Right forelimb (tissue), 1 donor: Measurements from ENCODE around the gene ACVR1.
"Not testable (repeated sequence)": the region's sequence is repeated elsewhere in the genome, so short reads cannot be mapped to it uniquely, and the experiment has no call there.

Source experiments
- DNase-seq: peaks from one replicate; pipeline ENCODE4 v3.0.0-alpha.2; 2018

Gene ACVR1

DNA sequence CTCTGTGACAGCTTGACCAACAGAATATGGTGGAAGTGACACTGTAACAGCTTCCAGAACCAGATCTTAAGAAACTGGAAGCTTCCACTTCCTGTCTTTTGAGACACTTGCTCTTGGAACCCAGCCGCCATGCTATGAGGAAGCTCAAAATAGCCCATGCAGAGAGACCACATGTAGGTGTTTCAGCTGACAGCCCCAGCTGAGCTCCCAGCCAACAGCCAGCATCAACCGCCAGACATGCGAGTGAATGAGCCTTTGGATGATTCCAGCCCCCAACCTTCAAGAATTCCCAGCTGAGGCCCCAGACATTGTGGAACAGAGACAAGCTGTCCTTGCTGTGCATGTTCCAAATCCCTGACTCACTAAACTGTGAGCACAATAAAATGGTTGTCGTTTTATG is 27.9 kb downstream of the ACVR1 start:
- DNase-seq: no peak

DNA sequence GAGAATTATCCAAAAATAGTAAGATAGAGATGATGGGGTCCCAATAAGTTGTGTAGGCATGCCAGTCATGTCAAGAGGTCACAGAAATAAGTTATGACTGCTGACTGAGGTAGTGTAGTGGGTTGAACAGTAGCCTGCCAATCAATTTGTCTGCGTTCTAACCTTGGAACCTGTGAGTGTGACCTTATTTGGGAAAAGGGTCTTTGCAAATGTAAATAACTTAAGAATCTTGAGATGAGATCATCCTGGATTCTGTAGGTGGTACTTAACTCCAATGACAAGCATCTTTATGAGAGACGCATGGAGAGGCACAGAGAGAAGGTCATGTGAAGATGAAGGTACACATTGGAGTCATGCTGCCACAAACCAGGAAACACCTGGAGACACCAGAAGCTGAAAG is 31.0 kb downstream of the ACVR1 start:
- no peak for DNase-seq

DNA sequence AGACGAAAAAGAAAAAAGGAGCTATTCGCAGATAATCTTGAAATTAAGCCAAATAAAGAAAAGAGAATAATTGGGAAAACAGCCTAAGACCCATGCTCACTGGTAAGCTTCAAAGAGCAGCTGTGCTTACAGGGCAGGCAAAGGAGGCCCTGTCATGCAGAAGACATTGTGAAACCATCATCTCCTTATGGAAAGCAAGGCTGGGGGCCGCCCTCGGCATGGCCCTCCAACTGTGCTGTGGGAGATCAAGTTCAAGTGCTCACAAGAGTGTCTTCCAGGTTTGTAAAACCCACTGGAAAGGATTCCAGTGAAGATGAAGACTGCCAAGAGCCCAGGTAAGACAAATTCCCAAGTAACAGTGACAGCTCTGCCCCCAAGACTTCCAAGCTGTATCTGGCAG is 32.2 kb downstream of the ACVR1 start:
- no peak for DNase-seq

DNA sequence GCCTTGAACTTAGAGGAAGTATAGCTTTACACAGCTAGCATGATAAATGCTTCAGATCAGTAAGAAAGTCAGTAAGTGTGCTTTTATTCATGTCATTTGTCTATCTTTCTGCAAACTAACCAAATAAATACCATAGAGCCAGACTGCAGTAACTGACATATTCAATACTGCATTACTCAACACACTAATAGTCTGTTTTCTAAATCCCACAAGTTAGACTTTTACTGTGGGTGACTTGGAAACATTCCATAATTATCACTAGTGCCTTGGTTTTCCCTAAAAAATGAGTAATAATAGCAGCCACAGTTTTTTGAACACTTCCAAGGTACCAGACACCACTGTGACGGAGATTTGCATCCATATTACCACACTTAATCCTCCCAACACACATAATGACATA is 33.0 kb downstream of the ACVR1 start:
- DNase-seq: no peak

DNA sequence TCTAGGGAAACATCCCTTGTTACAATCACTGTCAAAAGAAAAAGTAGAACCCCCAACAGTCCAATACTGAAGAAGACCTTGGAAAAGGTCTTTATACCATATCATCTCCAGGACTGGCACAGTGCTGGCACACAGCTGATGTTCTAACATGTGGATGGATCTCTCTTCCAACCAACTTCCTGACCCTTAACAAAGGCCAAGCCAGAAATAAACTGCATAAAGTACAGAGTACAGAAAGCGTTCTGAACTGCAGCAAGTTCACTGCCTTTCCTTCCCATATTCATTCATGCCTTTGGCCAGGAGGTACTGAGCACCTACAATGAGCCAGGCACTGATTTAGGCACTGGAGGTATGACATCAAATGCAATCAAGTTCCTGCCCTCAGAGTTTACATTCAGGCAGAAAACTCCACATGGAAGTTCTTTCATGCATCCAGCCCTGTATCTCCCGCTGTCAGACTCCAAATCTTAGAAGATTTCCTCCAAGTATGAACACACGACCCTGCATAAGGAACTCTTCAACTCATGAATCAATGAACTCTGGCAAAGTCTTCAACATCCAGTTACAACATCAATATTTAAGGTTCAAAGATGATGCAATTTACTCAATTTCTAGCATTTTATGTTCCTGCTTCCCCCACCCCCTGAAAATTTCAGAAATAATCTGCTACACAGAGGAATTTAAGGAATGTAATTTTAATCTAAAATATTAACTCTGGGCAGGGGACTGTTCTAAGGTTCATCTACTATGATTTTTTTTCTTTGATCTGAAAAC is 33.8 kb downstream of the ACVR1 start:
- DNase-seq: no peak

DNA sequence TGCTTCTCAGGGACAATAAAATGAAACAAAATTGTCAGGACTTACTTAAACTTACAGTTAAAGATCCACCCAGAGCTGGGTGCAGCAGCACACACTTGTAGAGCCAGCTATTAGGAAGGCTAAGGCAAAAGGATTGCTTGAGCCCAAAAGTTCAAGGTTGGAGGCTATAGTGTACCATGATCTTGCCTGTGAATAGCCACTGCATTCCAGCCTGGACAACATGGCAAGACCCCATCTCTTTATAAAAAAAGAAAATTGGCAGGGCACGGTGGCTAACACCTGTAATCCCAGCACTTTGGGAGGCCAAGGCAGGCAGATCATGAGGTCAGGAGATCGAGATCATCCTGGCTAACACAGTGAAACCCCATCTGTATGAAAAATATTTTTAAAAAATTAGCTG is 34.6 kb downstream of the ACVR1 start:
- DNase-seq: no peak

DNA sequence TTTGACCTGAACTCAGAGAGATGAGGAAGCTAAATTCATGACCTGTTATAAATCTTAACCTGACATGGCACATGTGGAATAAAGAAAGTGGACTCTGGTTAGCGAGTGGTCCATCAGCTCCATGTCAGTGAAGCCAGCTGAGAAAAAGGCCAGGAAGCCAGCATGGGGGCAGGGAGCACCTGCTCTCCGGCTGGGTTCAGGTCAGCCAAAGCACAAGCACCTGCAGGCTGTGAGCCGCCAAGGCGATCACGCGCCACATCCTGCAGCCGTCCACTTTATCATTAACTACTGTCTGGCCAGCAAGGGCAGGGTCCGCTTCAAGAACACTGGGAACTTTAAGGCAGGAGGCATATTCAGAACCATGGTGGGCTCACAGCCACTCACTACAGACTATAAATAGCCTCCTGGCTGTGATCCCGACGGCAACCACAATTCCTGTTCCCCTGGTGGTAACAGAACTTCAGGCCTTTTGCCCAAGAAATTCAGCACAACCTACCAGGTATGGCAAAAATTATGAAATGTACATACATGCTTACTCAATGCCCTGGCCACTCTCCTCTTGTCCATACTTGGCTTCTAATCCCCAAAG is 35.5 kb downstream of the ACVR1 start:
- DNase-seq: peak; percentile 62

DNA sequence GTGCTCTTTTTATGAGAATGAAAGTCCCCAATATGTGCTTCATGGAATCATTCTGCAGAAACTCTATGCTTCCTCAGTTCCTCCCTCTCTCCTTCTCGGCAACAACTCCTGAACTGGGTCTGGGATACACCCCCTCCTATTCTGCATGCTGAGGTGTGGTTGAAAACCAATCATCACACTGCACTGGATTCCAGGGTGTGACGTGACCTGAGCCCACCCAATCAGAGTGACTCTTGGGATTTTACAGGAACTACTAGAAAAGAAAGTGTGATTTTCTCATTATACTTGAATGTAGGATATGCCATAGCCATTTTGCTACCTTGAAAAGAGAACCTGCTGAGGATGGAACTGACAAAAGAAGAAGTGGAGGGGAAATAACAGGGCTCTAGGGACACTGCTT is 36.3 kb downstream of the ACVR1 start:
- no peak for DNase-seq

DNA sequence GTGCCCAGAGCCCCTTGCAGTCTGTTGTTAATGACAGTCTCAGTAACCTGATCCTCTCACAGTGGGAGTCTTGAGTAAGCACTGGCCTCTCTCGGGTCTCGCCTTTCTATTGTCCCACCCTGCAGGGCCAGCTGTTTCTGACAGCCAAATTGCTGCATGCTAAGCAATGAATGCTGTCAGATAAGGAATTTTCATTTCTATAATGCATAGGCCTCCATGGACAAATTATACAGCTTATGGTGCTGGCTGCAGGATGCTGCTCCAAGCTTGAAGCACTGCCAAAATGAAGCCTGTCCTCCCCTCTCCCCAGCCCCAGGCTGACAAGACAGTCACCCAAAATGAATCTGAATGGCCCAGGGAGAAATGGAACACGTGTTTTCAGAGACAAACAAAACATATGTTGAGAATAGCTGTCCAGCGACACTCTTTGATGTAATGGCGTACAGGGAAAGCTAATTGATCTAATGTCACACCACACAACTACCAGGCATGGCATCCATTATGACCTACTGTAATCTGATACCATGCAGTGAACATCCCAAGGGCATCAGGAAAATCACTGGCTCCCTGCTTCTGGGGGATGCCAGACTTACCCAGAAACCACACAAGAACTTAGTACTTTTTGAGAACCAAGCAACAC is 36.8 kb downstream of the ACVR1 start:
- DNase-seq: peak; percentile 64

DNA sequence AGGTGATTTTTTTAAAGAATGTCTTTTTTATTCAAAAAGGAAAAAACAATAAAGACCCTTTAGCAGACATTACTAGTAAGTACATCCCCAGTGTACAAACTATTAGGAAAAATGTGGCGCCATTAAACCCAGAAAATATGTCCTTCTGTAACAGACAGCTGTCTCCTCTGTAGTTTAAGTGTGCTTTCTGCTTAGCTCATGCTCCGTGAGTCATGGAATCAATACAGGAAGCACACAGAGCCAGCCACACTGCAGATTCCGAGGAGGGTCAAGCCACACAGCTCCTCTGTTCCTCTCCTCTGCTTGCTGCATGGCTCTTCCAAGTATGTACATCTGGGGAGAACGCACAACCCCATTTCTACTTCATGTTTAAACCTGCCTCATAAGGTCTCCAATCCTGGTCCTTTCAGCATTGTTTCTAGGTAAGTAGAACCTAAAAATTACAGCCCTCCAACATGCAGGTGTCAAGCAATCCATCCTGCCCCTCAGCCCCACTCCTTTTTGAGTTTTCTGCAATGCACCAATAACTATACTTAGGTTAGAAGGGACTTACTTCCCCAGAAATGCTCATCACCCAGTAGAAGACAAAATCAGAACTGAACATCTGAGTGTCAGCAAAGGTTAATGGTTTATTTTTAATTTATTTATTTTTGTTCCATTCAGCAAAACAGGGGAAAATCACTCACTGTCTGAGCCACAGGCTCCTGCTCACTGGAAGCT is 37.5 kb downstream of the ACVR1 start:
- DNase-seq: peak; percentile 64

DNA sequence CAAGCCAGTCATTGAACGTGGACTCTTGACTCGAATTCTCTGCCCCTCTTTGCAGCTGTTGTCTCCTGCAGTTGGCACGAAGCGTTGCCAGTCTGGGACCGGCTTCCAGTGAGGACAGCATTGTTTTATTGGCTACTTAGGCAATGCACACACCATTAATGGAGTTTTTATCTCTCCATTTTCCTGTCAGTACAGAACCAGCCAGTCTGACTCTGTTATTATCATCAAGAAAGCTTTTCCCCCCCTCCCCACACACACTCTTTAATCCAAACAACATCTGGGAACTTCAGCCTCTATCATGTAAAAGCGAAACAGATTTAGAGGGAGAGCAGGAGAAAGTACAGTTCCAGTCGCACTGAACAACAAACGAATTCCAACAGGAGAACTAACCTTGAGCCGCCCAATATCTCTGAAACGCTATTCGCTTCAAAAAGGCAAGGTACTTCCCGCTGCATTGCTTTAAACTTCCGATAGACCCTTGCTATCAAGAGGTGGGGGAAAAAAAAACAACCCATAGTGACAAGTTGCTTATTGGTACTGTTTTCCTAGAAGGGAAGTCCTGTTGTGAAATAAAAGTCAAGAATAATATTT is 38.2 kb downstream of the ACVR1 start:
- DNase-seq: peak; percentile 76

DNA sequence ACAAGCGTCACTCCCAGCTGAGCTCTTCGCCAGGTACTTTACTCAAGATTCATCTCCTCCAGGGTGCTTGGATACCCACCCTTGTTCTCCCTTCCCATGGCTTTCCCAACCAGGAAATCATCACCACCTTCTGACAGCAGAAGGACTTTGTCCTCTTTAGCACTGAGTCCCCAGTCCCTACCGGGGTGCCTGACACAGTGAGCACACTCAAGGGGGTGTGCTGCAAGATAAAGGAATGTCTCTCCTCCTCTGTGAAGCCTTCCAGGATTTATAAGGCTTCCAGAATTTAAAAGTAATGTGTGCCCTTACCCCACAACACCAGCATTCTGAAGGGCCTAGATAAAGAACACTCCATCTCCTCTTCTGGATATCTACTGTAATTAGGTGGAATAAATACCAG is 39.6 kb downstream of the ACVR1 start:
- no peak for DNase-seq

DNA sequence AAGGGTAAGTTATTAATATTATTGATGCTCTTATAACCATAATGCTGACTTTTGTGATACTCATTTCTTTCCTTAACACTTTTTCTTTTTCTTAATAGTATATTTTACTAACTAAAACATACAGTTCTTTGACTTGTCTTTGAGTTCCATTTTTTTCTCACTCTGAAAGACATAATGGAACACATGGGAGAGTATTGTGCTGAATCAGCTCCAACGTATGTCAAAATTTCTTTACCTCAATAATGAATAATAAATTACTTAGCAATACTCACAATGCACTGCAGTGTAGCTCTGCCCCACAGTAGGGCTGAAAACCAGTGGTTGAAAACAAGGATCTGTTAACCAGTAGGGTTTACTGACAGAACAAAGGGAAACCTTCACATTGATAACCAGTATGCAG is 40.7 kb downstream of the ACVR1 start:
- DNase-seq: no peak

DNA sequence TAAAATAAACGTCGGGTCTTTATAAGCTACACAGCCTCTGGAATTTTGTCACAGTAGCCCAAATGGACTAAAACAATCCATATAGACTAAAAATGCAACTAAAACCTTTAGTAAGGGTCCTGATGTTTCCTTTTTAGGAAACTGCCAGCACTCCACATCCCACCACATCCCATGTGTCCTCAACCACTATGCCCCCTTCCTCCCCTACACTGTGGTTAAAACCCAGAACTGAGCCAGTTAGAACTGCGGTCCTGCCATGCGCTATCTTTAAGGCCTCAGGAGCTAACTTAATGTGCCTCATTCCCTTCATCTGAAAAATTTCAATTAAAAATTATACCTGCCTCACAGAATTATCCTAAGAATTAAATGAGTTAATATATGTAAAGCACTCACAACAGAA is 41.1 kb downstream of the ACVR1 start:
- DNase-seq: no peak

DNA sequence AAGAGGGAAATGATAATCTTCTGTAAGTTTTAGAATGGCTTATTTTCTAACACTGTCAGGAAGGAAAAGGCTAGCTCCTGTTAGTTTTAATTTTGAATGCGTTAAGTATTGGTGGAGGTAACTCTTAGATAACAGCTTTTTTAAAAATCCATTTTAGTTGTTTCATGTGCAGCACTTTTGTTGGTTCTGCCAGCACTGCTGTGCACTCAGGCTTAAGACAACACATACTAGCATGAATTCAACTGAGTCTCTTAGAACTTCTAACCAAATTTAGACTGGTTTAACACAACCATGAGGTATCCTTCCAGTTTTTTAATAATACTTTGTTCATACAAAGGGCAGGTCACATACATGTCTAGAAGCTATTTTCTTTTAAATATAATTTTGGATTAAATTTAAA is 42.4 kb downstream of the ACVR1 start:
- no peak for DNase-seq

DNA sequence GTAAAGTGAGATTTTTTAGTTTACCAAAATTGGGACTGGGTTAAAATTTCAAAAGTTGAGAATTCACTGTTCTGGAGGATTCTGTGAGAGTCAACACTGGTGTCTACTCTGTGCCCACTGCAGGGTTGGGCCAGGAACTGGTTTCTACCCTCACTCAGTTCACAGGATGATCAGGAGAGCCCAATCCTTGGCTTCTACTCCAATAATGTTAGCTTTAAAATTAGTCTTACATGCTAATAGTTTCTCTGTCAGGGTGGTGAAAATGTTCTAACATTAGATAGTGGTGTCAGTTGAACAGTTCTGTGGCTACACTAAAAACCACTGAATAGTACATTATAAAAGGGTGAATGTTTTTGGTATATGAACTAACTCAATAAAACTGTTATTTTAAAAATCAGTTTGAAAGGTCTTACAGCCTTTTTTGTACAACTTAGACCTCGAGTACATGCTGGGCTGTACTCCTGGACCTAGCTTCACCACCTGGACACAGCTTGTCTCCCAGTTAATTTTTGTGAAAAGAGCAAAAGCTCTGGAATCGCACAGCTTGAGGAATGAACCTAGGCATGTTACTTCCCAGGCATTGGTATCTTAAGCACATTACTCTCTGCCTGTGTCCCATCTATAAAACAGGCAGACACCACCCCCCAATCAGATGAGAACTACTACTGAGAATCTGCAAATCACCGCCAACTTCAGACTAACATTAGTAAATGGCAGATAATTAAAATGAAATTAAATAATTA is 44.4 kb downstream of the ACVR1 start:
- DNase-seq: no peak

DNA sequence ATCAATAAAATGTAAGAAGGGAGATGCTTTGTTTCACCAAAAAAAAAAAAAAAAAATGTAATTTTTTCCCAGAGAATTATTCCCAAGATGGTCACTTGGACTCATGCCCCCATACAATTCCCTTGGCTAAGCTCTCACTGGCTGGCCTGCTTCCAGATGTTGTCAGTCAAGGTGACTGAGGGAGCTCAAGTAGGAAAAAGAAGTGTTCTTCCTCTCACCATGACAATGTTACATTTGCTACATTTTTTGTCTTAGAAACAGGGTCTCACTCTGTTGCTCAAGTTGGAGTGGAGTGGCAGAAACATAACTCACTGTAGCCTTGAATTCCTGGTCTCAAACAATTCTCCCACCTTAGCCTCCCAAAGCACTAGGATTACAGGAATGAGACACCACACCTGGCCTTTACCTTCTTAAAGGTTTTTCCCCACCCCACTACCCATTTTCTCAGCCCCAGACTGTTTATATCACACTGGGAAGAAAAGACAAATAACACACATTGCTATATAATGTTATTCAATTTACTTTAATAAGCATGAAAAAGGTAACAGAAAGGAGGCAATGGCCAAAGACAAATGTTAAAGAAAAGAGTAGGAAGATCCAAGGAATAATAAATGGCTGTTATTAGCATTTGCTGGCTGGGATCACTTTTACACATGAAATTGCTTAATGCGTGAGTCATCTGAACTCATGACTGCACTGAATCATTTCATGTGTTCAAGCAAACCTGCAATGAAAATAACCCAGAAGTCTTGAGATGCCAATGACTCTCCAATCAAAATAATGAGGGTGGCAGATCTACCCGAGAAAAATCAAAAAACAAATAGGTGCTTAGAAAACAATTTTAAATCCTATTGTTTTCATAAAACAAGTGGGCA is 45.2 kb downstream of the ACVR1 start:
- no peak for DNase-seq

DNA sequence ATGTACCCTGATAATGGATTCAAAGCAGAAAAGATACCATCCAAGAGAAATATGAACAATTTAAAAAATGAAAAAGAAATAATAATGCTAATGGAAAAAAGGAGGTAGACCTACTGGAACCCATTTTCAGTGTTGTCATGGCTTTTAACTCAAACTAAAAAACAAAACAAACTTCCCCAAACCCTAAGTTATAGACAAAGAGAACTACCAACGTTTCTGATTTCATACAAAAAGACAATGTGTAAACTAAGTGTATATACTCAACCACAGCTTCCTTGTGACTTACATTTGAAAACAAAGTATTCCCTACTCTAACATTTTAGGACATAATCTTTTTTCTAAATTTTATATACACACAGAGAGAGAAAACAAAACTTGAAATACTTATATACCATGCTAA is 45.9 kb downstream of the ACVR1 start:
- DNase-seq: no peak

DNA sequence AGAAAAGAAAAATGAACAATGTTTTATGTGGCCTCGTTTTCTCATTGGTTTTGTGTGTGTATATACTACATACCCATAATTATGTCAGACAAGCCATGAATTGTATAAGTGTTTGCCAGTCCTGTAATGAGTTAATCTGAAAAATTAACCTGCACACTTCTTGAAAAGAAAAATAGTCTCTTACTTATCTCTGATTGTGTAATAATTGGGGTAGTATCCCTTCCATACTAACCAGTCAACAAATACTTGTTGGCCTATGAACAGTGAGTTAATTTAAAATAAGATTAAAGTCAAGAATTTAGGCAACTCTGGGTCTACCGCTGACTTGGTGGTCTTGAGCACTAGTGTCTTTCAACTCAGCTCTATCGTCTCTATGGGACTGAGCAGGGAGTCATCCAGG is 48.8 kb downstream of the ACVR1 start:
- no peak for DNase-seq

DNA sequence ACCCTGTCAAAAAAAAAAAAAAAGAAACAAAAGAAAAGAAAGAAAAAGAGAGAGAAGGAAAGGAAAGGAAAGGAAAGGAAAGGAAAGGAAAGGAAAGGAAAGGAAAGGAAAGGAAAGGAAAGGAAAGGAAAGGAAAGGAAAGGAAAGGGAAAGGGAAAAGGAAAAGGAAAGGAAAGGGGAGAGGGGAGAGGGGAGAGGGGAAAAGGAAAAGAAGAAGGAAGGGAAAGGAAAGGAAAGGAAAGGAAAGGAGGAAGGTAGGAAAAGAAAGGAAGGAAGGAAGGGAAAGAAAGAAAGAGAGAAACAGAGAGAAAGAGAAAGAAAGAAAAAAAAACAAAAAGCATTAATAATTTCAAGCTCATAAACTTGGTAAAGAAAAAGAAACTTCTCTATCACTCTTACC is 49.5 kb downstream of the ACVR1 start:
- not testable (repeated sequence) for DNase-seq

DNA sequence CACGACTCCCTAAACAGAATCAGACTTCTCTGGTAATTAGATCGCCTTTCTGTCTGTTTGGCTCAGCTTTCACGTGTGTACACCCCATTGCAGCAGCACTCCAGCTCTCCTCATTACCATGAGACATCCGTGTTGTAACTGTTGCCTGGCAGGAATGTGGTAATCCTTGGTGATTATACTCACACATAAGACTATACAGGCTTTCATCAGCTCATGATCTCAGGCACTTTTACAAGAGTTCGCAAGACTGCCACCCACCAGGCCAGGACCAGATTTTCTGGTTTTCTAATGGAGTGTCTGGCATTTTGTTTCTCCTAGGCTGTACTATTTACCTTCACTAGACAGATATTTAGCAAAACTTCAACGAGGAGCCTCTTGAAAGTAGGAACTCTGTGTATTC is 50.2 kb downstream of the ACVR1 start:
- DNase-seq: no peak

DNA sequence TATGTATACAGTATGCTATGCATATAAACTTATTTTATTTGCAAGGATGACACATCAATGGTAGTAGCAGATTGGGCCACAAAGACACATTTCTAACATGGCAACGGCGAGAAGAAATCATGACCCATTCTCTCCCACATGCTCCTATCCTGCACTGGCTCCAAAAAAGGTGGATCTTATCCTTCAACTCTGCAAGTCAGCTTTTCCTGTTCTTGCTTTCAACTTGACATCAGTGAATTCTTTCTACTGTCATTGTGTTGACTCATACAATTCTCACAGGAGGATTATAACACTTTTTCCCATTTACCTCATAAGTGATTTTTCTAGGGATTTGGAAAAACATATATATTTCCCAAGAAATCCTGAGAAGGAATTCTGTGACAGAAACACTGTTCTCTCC is 53.1 kb downstream of the ACVR1 start:
- no peak for DNase-seq
